Upper lobe of left lung (tissue), 4 donors: ENCODE measurements around the gene DLK2.

Experiments
- EP300 ChIP-seq, 4 donors: sonication (generic); formaldehyde crosslinking; IDR thresholded peaks; one replicate each; pipeline ENCODE4 v1.5.1; 2017; ENCODE audit warnings: antibody characterized with exemption in 4 of 4, control low read depth in 2 of 4
- POLR2A ChIP-seq, 4 donors: fragments of 450-650 bp; IDR thresholded peaks; one replicate each; pipeline ENCODE4 v1.5.1; 2016 to 2017; ENCODE audit warnings: antibody characterized with exemption in 4 of 4, mild to moderate bottlenecking in 2 of 4

DNA sequence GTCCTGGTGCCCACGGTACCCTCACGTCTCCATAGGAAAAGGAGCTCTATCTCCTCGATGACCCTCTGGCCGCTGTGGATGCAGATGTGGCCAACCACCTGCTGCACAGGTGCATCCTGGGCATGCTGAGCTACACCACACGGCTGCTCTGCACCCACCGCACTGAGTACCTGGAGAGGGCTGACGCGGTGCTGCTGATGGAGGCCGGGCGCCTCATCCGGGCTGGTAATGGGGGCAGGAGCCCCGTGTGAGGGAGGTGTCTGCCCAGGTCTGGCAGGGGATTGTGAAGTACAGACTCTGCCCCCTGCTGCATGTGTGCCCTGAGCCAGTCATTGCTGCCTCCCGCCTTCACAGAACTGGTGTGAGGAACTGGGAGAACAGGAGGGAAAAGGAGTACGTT, 12.4 kb downstream of the DLK2 start:
- no peak for TF ChIP-seq POLR2A (IDR thresholded peaks at IDR 0.05)
- TF ChIP-seq EP300 (IDR thresholded peaks at IDR 0.05) = no peak
